IPS-18a (cell line): ENCODE results near the gene CBLC.
"Not testable (repeated sequence)": the region's sequence is repeated elsewhere in the genome, so short reads cannot be mapped to it uniquely, and the experiment has no call there.

Experiments
- H3K27ac ChIP-seq: one replicate; pipeline ENCODE4 v1.5.1; 2013; ENCODE audit warnings: low read length
- H3K27me3 ChIP-seq: one replicate; pipeline ENCODE4 v1.6.1; 2013; ENCODE audit warnings: mild to moderate bottlenecking, low read length; ENCODE audit not compliant: control insufficient read depth, insufficient read depth
- H3K36me3 ChIP-seq: one replicate; pipeline ENCODE4 v1.6.1; 2013; ENCODE audit warnings: low read depth, low read length; ENCODE audit not compliant: control insufficient read depth
- H3K4me1 ChIP-seq: one replicate; pipeline ENCODE4 v1.6.1; 2013; ENCODE audit warnings: low read depth, low read length; ENCODE audit not compliant: control insufficient read depth
- H3K4me3 ChIP-seq: one replicate; pipeline ENCODE4 v1.5.1; 2013; ENCODE audit warnings: low read length
- H3K9ac ChIP-seq: one replicate; pipeline ENCODE4 v1.6.1; 2013; ENCODE audit warnings: mild to moderate bottlenecking, low read length, moderate library complexity
- H3K9me3 ChIP-seq: one replicate; pipeline ENCODE4 v1.6.1; 2013; ENCODE audit warnings: low read depth, low read length; ENCODE audit not compliant: control insufficient read depth

Gene CBLC

DNA sequence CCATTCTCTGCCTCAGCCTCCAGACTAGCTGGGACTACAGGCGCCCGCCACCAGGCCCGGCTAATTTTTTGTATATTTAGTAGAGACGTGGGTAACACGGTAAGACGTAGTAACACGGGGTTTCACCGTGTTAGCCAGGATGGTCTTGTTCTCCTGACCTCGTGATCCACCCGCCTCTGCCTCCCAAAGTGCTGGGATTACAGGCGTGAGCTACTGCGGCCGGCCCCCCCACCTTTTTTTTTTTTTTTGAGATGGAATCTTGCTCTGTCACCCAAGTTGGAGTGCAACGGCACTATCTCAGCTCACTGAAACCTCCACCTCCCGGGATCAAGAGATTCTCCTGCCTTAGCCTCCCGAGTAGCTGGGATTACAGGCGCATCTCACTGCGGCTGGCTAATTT, 5.5 kb upstream of the CBLC start:
- not testable (repeated sequence) for H3K4me1 ChIP-seq

GRCh38 chr19:44772959-44773358, 4.7 kb upstream of the CBLC start:
- Histone ChIP-seq H3K4me1 (no peaks in the 10 kb centered on the region), H3K27ac (no peak overlapping the region), H3K4me3 (no peak overlapping the region), H3K9ac (no peak overlapping the region), H3K36me3 (no peaks in the 10 kb centered on the region), H3K9me3 (no peaks in the 10 kb centered on the region), H3K27me3 (no peaks in the 10 kb centered on the region)

More for the DNA sequence above, 5.5 kb upstream of the CBLC start:
- H3K36me3 ChIP-seq, H3K9me3 ChIP-seq, H3K27ac ChIP-seq, H3K27me3 ChIP-seq, H3K9ac ChIP-seq, H3K4me3 ChIP-seq: not testable (repeated sequence)

- Histone ChIP-seq H3K27ac (no peak overlapping the region), H3K36me3 (no peaks in the 10 kb centered on the region), H3K27me3 (no peaks in the 10 kb centered on the region), H3K4me1 (no peaks in the 10 kb centered on the region), H3K9ac (no peak overlapping the region), H3K9me3 (no peaks in the 10 kb centered on the region), H3K4me3 (no peak overlapping the region)
These were observed 1.9 kb upstream of the CBLC start for GRCh38 chr19:44775676-44776240.

- Histone ChIP-seq H3K4me1 (no peaks in the 10 kb centered on the region), H3K36me3 (no peaks in the 10 kb centered on the region), H3K4me3 (no peak overlapping the region), H3K27me3 (no peaks in the 10 kb centered on the region), H3K9ac (no peak overlapping the region), H3K27ac (no peak overlapping the region), H3K9me3 (no peaks in the 10 kb centered on the region)
These were observed 1.1 kb upstream of the CBLC start for GRCh38 chr19:44776402-44777096.

DNA sequence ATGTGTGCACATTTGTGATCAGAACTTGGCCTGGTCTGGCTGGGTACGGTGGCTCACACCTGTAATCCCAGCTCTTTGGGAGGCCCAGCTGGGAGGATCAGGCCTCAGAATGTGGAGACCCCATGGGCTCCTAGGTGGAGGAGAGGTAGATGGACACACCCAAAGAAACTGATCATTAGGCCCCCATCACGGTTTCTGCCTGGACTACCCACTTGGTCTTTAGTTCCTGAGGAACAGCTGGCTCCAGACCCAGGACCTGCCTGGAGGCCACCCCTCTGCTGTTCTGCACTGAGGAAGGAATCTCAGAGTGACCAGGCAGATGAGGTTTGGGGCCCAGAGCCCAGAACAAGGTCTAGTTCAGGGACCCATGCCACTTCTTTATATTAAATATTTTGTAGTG, 1.5 kb downstream of the CBLC start:
- no peaks in the 10 kb centered on the region for H3K4me1 ChIP-seq
- H3K9me3 ChIP-seq = no peaks in the 10 kb centered on the region
- H3K4me3 ChIP-seq = no peak overlapping the region
- H3K27me3 ChIP-seq = no peaks in the 10 kb centered on the region
- H3K36me3 ChIP-seq = no peaks in the 10 kb centered on the region
- H3K9ac ChIP-seq = no peak overlapping the region
- H3K27ac ChIP-seq = no peak overlapping the region

- H3K4me1 ChIP-seq, H3K9ac ChIP-seq, H3K27me3 ChIP-seq, H3K9me3 ChIP-seq, H3K4me3 ChIP-seq, H3K36me3 ChIP-seq, H3K27ac ChIP-seq: not testable (repeated sequence)
These were observed 4.0 kb downstream of the CBLC start for GRCh38 chr19:44781694-44782093.

DNA sequence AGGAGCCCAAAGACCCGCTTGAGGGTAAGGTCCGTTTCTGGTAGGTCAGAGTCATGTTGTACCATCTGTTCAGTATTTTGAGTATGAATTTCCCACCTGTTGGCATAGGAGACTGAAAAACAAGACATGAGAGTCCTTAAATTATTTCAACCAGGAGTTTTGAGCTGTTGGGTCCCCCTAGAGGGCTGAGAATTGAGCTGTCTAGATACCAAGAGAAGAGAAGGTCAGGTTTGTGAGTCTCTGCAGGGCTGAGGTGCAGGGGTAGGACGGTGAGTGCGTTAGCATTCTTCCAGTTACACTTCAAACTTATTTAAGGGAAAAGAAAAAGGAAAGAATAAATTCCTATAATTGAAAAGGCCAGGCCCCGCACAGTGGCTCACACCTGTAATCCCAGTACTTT, 5.0 kb downstream of the CBLC start:
- Histone ChIP-seq H3K9ac (no peak overlapping the region), H3K27me3 (no peaks in the 10 kb centered on the region), H3K36me3 (peaks cover 4% of the 10 kb centered on the region), H3K4me1 (no peaks in the 10 kb centered on the region), H3K27ac (no peak overlapping the region), H3K4me3 (no peak overlapping the region), H3K9me3 (no peaks in the 10 kb centered on the region)

DNA sequence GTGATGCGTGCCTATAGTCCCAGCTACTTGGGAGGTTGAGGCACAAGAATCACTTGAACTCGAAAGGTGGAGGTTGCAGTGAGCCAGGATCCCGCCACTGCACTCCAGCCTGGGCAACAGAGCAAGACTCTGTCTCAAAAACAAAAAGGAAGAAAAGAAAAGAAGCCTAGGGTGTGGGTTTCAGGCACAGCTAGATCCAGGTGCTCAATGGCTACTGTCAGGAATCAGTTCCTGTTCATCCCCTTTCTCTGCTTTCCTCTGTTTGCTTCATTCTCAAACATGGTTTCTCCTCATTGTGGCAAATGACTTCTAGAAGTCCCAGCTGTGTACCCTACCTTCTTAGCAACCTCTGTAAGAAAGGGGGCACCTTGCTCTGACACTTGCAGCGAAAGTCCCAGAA, 5.9 kb downstream of the CBLC start:
- no peaks in the 10 kb centered on the region for H3K27me3 ChIP-seq
- no peak overlapping the region for H3K27ac ChIP-seq
- H3K9ac ChIP-seq = no peak overlapping the region
- no peak overlapping the region for H3K4me3 ChIP-seq
- no peaks in the 10 kb centered on the region for H3K4me1 ChIP-seq
- no peaks in the 10 kb centered on the region for H3K9me3 ChIP-seq
- peaks cover 4% of the 10 kb centered on the region for H3K36me3 ChIP-seq

- Histone ChIP-seq H3K9me3 (no peaks in the 10 kb centered on the region), H3K27me3 (no peaks in the 10 kb centered on the region), H3K27ac (no peak overlapping the region), H3K4me1 (no peaks in the 10 kb centered on the region), H3K4me3 (no peak overlapping the region), H3K9ac (no peak overlapping the region), H3K36me3 (peaks cover 4% of the 10 kb centered on the region)
These were observed 7.6 kb downstream of the CBLC start for GRCh38 chr19:44785271-44785670.

GRCh38 chr19:44785993-44786392, 8.3 kb downstream of the CBLC start:
- Histone ChIP-seq H3K4me3 (no peak overlapping the region), H3K27me3 (no peaks in the 10 kb centered on the region), H3K36me3 (peaks cover 4% of the 10 kb centered on the region), H3K9me3 (no peaks in the 10 kb centered on the region), H3K9ac (no peak overlapping the region), H3K27ac (no peak overlapping the region), H3K4me1 (no peaks in the 10 kb centered on the region)

- Histone ChIP-seq H3K4me1 (no peaks in the 10 kb centered on the region), H3K9me3 (no peaks in the 10 kb centered on the region), H3K36me3 (peaks cover 14% of the 10 kb centered on the region), H3K27me3 (no peaks in the 10 kb centered on the region), H3K4me3 (no peak overlapping the region), H3K9ac (no peak overlapping the region), H3K27ac (no peak overlapping the region)
These were observed 11.3 kb downstream of the CBLC start for GRCh38 chr19:44788971-44789370.

DNA sequence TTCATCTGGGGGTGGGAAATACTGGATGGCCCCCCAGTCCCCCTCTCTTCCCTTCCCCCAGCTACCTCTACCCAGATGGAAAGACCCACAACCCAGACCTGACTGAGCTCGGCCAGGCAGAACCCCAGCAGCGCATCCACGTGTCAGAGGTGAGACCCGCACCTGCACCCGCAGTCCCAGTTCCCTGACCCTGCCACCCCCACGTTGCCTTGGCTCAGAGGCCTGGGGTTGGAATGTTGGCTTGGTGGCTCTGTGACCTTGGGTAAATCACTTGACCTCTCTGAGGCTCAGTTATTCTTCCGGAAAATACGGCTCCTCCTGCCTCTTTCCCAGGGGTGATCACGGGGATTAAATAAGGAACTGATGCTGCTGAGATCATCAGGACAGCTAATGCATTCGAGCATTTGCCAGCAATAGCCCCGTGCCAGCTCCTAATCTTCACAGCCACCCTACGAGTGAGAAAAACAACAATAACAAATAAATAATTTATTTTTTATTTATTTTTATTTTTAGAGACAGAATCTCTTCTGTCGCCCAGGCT, 12.3 kb downstream of the CBLC start:
- H3K4me3 ChIP-seq = no peak overlapping the region
- H3K9me3 ChIP-seq = no peaks in the 10 kb centered on the region
- no peak overlapping the region for H3K27ac ChIP-seq
- H3K27me3 ChIP-seq = no peaks in the 10 kb centered on the region
- H3K36me3 ChIP-seq = peaks cover 14% of the 10 kb centered on the region
- no peak overlapping the region for H3K9ac ChIP-seq
- no peaks in the 10 kb centered on the region for H3K4me1 ChIP-seq
